Breast epithelium (tissue), 3 donors: ENCODE results near the gene IL31.

Experiments used
- POLR2A ChIP-seq: fragments of 450-650 bp; IDR thresholded peaks from one replicate; pipeline ENCODE4 v1.6.1; 2016; ENCODE audit warnings: antibody characterized with exemption, mild to moderate bottlenecking, moderate library complexity
- TF ChIP-seq, protein P1 (sequence below), 3 donors: fragments of 450-650 bp; IDR thresholded peaks; one replicate each; pipeline ENCODE4 v1.5.1; 2016 to 2017; ENCODE audit warnings: antibody characterized with exemption in 3 of 3, mild to moderate bottlenecking in 3 of 3, moderate library complexity in 3 of 3

- TF ChIP-seq, protein P1, sequence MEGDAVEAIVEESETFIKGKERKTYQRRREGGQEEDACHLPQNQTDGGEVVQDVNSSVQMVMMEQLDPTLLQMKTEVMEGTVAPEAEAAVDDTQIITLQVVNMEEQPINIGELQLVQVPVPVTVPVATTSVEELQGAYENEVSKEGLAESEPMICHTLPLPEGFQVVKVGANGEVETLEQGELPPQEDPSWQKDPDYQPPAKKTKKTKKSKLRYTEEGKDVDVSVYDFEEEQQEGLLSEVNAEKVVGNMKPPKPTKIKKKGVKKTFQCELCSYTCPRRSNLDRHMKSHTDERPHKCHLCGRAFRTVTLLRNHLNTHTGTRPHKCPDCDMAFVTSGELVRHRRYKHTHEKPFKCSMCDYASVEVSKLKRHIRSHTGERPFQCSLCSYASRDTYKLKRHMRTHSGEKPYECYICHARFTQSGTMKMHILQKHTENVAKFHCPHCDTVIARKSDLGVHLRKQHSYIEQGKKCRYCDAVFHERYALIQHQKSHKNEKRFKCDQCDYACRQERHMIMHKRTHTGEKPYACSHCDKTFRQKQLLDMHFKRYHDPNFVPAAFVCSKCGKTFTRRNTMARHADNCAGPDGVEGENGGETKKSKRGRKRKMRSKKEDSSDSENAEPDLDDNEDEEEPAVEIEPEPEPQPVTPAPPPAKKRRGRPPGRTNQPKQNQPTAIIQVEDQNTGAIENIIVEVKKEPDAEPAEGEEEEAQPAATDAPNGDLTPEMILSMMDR (IDR thresholded peaks at IDR 0.05): no peak
- no peak for TF ChIP-seq POLR2A
Measured at GRCh38 chr12:122184517-122184916, 10.5 kb upstream of the IL31 start.
